ENCODE data around the gene TLR5. TPM values are rescaled to one million over a fixed set of nuclear protein-coding genes. Genes with fewer than 3 reads are reported as not detected.

Gene TLR5
- total RNA-seq, 2 experiments from 2014 or later, result 0.58 to 1.0 TPM

- Mint-ChIP-seq H3K4me3 (peak overlapping the region; percentile 61), H3K36me3 (ENCODE audit: low read depth) (peaks cover 4% of the 10 kb centered on the region), H3K9me3 (peaks cover 10% of the 10 kb centered on the region), H3K4me1 (peaks cover 15% of the 10 kb centered on the region), H3K27me3 (peaks cover 9% of the 10 kb centered on the region), H3K27ac (peak overlapping the region; percentile 86)
- CTCF ChIA-PET, result interaction anchor here (0.5 to 2.3 kb wide), 7 partner anchors 10 to 550 kb away, joined by 3 to 11 read pairs (median 5); no protein-coding TSS in a partner anchor
- peak; percentile 38 for DNase-seq
- POLR2A ChIA-PET, result no interaction called here
Measured at GRCh38 chr1:223143537-223144248, 645 bp upstream of the TLR5 start.

DNA sequence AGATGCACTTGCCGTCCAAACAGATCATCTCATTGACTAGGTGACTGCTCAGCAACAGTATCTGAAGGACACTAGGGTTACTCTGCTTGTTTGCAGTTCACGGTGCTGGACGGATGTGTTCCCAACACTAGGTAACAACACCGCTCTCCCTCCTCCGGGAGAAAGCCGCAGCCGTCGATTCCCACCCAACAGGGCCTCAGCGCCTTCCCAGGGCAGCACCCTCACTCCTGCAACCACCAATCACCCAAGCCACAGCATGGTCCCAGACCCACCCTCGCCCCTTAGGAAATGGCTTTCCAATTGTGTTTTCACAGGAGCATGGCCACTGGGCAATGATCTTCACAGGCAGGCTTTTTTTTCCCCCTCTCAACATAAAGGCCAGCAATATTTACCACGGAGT lies 779 bp downstream of the TLR5 start:
- ChIA-PET POLR2A (no interaction called here), CTCF (interaction anchor here (2.0 to 2.5 kb wide), 2 partner anchors 9 to 14 kb away, joined by 5 to 13 read pairs; no protein-coding TSS in a partner anchor)
- H3K36me3 Mint-ChIP-seq (ENCODE audit: low read depth), result peaks cover 4% of the 10 kb centered on the region
- no peak overlapping the region for H3K27ac Mint-ChIP-seq
- H3K4me3 Mint-ChIP-seq, result peak overlapping the region; percentile 64
- peaks cover 15% of the 10 kb centered on the region for H3K4me1 Mint-ChIP-seq
- DNase-seq, result no peak
- H3K27me3 Mint-ChIP-seq, result peaks cover 9% of the 10 kb centered on the region
- peaks cover 7% of the 10 kb centered on the region for H3K9me3 Mint-ChIP-seq

GRCh38 chr1:223140611-223141405 lies 2.2 kb downstream of the TLR5 start:
- H3K4me1 Mint-ChIP-seq, result peaks cover 15% of the 10 kb centered on the region
- H3K9me3 Mint-ChIP-seq, result no peaks in the 10 kb centered on the region
- H3K4me3 Mint-ChIP-seq, result no peak overlapping the region
- POLR2A ChIA-PET, result no interaction called here
- H3K27ac Mint-ChIP-seq, result no peak overlapping the region
- H3K36me3 Mint-ChIP-seq (ENCODE audit: low read depth), result peaks cover 4% of the 10 kb centered on the region
- H3K27me3 Mint-ChIP-seq, result peaks cover 12% of the 10 kb centered on the region
- DNase-seq, result no peak
- CTCF ChIA-PET, result interaction anchor here (0.6 to 2.8 kb wide), 7 partner anchors 8 to 218 kb away, joined by 3 to 13 read pairs (median 3); no protein-coding TSS in a partner anchor

GRCh38 chr1:223137455-223138085 lies 5.5 kb downstream of the TLR5 start:
- Mint-ChIP-seq H3K9me3 (no peaks in the 10 kb centered on the region), H3K36me3 (ENCODE audit: low read depth) (peaks cover 4% of the 10 kb centered on the region), H3K27me3 (peaks cover 28% of the 10 kb centered on the region), H3K27ac (no peak overlapping the region), H3K4me1 (peaks cover 14% of the 10 kb centered on the region), H3K4me3 (no peak overlapping the region)
- CTCF ChIA-PET, result interaction anchor here (1.3 to 1.6 kb wide), 2 partner anchors 14 to 15 kb away, joined by 5 to 6 read pairs; no protein-coding TSS in a partner anchor
- no peak for DNase-seq
- POLR2A ChIA-PET, result no interaction called here

DNA sequence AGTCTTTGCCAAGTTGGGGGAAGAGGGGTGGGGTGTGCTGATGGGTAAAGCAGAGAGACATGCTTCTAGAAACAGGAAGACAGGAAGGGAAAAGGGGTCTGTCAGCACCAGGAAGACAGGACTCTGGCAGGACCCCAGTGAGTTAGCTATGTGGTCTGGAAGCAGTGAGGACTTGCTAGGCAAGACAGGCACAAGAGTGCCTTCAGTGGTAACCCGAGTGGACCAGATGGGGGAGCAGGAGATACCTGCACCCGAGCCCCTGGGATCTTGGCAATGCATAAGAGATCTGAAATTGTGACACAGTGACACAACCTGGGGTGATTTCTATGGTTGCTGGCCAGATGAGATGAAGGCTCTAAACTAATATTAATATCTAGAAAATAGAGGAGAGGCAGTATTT lies 7.0 kb downstream of the TLR5 start:
- DNase-seq, result no peak
- Mint-ChIP-seq H3K4me1 (peaks cover 11% of the 10 kb centered on the region), H3K4me3 (no peak overlapping the region), H3K27ac (no peak overlapping the region), H3K27me3 (peaks cover 28% of the 10 kb centered on the region), H3K36me3 (ENCODE audit: low read depth) (peaks cover 4% of the 10 kb centered on the region), H3K9me3 (no peaks in the 10 kb centered on the region)
- POLR2A ChIA-PET, result no interaction called here
- CTCF ChIA-PET, result interaction anchor here (1.4 kb wide), 1 partner anchor 39 kb away, joined by 3 read pairs; no protein-coding TSS in a partner anchor

DNA sequence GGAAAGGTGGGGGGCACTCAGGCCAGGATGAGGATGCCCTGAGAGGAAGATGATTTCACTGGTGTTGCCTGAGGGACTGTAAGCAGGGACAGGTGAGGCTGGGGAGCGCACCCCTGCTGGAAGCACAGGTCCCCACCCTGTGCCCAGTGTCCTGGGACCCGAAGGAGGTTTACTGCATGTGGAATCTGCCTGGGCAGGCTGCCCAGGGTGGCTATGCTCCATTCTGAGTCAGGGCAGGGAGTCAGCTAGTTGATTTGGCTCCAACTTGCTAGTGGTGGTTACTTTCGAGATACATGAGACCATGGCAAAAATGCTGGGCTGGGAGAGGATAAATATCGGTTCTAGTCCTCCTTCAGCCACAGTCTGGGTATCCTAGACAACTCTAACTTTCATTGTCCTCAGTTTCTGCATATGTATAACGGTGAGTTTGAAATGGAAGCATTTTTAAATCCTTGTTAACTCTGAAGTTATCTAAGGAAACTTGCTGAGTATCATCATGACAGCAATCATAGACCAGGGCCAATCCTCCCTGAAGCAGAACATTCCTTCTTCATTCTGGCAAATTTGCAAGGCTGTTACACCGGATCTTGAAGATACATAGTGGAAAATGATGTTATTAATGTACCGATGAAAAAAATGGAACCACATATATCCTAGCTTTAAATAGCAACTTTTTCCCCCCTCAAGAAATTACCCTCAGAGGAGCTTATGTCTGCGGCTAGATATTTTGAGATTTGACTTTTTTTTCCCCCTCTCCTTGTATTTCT lies 7.7 kb downstream of the TLR5 start:
- ChIA-PET CTCF (interaction anchor here (1.4 kb wide), 1 partner anchor 40 kb away, joined by 3 read pairs; no protein-coding TSS in a partner anchor), POLR2A (no interaction called here)
- H3K27me3 Mint-ChIP-seq, result peaks cover 29% of the 10 kb centered on the region
- DNase-seq, result no peak
- H3K36me3 Mint-ChIP-seq (ENCODE audit: low read depth), result peaks cover 4% of the 10 kb centered on the region
- H3K4me1 Mint-ChIP-seq, result peaks cover 11% of the 10 kb centered on the region
- no peak overlapping the region for H3K4me3 Mint-ChIP-seq
- no peaks in the 10 kb centered on the region for H3K9me3 Mint-ChIP-seq
- no peak overlapping the region for H3K27ac Mint-ChIP-seq

DNA sequence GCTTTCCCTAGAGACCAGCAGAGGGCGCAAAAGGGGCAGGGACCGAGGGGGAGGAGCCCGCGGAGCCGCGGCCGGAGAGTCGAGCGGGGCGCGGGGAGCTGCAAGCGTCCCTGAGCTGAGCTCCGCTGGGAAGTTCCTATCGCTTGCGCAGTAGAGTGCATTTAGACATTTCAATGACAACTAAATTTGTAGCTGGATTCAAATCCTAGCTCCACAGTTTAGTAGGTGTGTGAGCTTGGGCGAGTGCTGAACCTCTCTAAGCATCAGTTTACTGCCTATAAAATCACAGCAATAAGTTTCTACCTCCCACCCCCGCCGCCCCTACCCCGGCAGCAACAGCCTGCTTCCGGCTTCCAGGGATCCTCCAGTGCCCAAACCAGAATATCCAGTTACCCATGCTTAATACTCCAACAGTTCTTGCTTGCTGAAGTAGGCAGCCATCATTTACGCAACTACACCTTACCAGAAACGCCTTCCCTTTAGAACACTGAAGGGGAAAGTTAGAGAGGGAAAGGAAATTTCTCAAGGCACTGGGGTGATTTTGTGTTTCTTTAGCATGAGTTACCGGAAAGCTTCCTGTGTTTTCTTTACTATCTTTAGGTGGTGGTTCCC lies 9.1 kb downstream of the TLR5 start:
- POLR2A ChIA-PET, result interaction anchor here (0.6 to 1.0 kb wide), 2 partner anchors 9 to 10 kb away, joined by 3 read pairs; no protein-coding TSS in a partner anchor
- Mint-ChIP-seq H3K4me3 (peak overlapping the region; percentile 8), H3K9me3 (no peaks in the 10 kb centered on the region), H3K4me1 (peaks cover 16% of the 10 kb centered on the region), H3K27ac (no peak overlapping the region), H3K36me3 (ENCODE audit: low read depth) (no peaks in the 10 kb centered on the region), H3K27me3 (peaks cover 32% of the 10 kb centered on the region)
- peak; percentile 79 for DNase-seq
- CTCF ChIA-PET, result interaction anchor here (0.6 to 2.5 kb wide), 24 partner anchors 8 to 1614 kb away, joined by 3 to 13 read pairs (median 4); partner anchors contain the start of gene TLR5

- Mint-ChIP-seq H3K4me1 (peaks cover 16% of the 10 kb centered on the region), H3K4me3 (no peak overlapping the region), H3K36me3 (ENCODE audit: low read depth) (no peaks in the 10 kb centered on the region), H3K27me3 (peaks cover 32% of the 10 kb centered on the region), H3K27ac (no peak overlapping the region), H3K9me3 (no peaks in the 10 kb centered on the region)
- POLR2A ChIA-PET, result interaction anchor here (0.5 to 1.0 kb wide), 3 partner anchors 8 to 231 kb away, joined by 3 to 5 read pairs (median 3); partner anchors contain the start of gene SUSD4
- DNase-seq, result no peak
- CTCF ChIA-PET, result interaction anchor here (0.7 to 2.5 kb wide), 21 partner anchors 8 to 553 kb away, joined by 3 to 13 read pairs (median 5); partner anchors contain the start of gene TLR5
Measured at GRCh38 chr1:223133306-223133823, 9.7 kb downstream of the TLR5 start.

DNA sequence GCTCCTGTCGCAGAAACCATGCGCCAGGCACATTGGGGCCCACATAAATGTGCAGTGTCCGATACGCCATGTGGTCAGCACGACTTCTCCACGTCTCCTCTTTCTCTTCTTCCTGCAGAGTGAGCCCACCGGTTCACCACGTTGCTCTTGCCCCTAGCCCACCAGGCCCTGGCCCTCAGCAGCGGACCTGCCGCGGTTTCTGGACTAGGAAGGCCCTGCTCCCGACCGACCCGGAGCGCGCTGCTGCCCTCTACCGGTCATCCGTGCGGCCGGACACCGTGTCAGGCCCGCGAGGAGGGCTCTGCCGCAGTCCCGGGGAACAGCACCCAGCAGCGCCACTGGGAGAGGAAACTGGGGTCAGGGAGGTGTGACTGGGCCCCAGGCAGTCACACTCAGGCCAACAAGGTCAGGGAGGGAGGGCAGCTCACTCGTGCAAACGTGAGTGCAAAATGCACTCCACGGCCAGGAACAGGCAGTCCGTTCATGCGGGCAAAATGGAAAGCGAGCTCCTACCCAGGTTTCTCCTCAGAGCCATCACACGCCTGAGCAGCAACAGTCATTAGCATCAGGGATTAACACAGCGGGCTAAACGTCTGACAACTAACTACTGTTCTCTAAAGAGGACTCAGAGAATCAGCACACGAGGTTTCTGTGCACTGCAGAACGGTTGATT lies 13.7 kb downstream of the TLR5 start:
- Mint-ChIP-seq H3K27ac (no peak overlapping the region), H3K36me3 (ENCODE audit: low read depth) (no peaks in the 10 kb centered on the region), H3K27me3 (peaks cover 10% of the 10 kb centered on the region), H3K9me3 (no peaks in the 10 kb centered on the region), H3K4me1 (peaks cover 18% of the 10 kb centered on the region), H3K4me3 (no peak overlapping the region)
- CTCF ChIA-PET, result interaction anchor here (0.6 to 1.2 kb wide), 4 partner anchors 10 to 100 kb away, joined by 3 to 6 read pairs (median 4); no protein-coding TSS in a partner anchor
- peak; percentile 59 for DNase-seq
- POLR2A ChIA-PET, result no interaction called here

DNA sequence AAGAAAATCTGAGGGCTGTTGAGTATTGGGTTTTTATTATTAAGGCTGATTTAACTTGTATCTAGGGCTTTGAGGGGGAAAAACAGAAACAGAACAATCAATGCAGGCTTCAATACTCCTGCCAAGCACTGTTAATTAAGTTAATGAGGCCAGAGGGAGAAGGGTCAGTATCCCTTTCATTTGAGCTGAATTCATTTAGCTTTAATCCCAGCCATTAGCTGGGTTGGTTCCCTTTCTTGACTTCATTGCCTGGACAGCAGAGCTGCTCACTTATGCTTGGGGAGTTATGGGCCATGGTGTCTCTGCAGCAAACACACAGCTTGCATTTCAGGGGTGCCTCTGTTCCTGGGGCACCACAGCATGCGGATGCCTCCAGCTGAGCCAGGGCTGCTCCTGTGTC lies 16.3 kb downstream of the TLR5 start:
- Mint-ChIP-seq H3K36me3 (ENCODE audit: low read depth) (no peaks in the 10 kb centered on the region), H3K27me3 (peaks cover 4% of the 10 kb centered on the region), H3K4me1 (peaks cover 16% of the 10 kb centered on the region), H3K4me3 (no peak overlapping the region), H3K27ac (no peak overlapping the region), H3K9me3 (no peaks in the 10 kb centered on the region)
- ChIA-PET CTCF (no interaction called here), POLR2A (no interaction called here)
- no peak for DNase-seq

- no peak for DNase-seq
- ChIA-PET CTCF (interaction anchor here (1.5 to 3.2 kb wide), 2 partner anchors 8 to 15 kb away, joined by 5 to 13 read pairs; no protein-coding TSS in a partner anchor), POLR2A (no interaction called here)
- H3K4me1 Mint-ChIP-seq, result peaks cover 16% of the 10 kb centered on the region
- H3K36me3 Mint-ChIP-seq (ENCODE audit: low read depth), result no peaks in the 10 kb centered on the region
- peaks cover 4% of the 10 kb centered on the region for H3K27me3 Mint-ChIP-seq
- H3K9me3 Mint-ChIP-seq, result no peaks in the 10 kb centered on the region
- no peak overlapping the region for H3K27ac Mint-ChIP-seq
- no peak overlapping the region for H3K4me3 Mint-ChIP-seq
Measured at GRCh38 chr1:223125766-223126165, 17.3 kb downstream of the TLR5 start.

All from activated CD4-positive, alpha-beta T cell treated with anti-CD3 and anti-CD28 coated beads, Interleukin-2, amount 10 ng/mL, durations not matched to agents 7 days and 5 days (primary cell).